Cerebellar cortex (tissue), 1 donor: ENCODE results near the gene ME3.
"Not testable (repeated sequence)": the region's sequence is repeated elsewhere in the genome, so short reads cannot be mapped to it uniquely, and the experiment has no call there.

Experiments used
- DNase-seq: peaks from one replicate; pipeline ENCODE4 v3.0.0-alpha.2; 2015; ENCODE audit warnings: low spot score

The ME3 gene

GRCh38 chr11:86620891-86621521 lies 51.4 kb downstream of the ME3 start:
- no peak for DNase-seq

GRCh38 chr11:86619428-86619827 lies 53.0 kb downstream of the ME3 start:
- not testable (repeated sequence) for DNase-seq

GRCh38 chr11:86617502-86617901 lies 54.9 kb downstream of the ME3 start:
- no peak for DNase-seq

GRCh38 chr11:86615487-86615886 lies 56.9 kb downstream of the ME3 start:
- DNase-seq = no peak

GRCh38 chr11:86610559-86611341 lies 61.7 kb downstream of the ME3 start:
- DNase-seq = no peak

- DNase-seq = peak; percentile 83
These were observed 64.1 kb downstream of the ME3 start for GRCh38 chr11:86608251-86608799.

GRCh38 chr11:86606836-86607481 lies 65.5 kb downstream of the ME3 start:
- DNase-seq = no peak

- no peak for DNase-seq
These were observed 66.1 kb downstream of the ME3 start for GRCh38 chr11:86606270-86606835.

GRCh38 chr11:86596861-86597586 lies 75.4 kb downstream of the ME3 start:
- DNase-seq = peak; percentile 34

GRCh38 chr11:86595955-86596354 lies 76.5 kb downstream of the ME3 start:
- no peak for DNase-seq

GRCh38 chr11:86595451-86595850 lies 77.0 kb downstream of the ME3 start:
- no peak for DNase-seq

- no peak for DNase-seq
These were observed 77.7 kb downstream of the ME3 start for GRCh38 chr11:86594746-86595145.

- no peak for DNase-seq
These were observed 78.6 kb downstream of the ME3 start for GRCh38 chr11:86593833-86594232.

- no peak for DNase-seq
These were observed 79.6 kb downstream of the ME3 start for GRCh38 chr11:86592659-86593451.

- no peak for DNase-seq
These were observed 80.3 kb downstream of the ME3 start for GRCh38 chr11:86592047-86592591.

- no peak for DNase-seq
These were observed 80.8 kb downstream of the ME3 start for GRCh38 chr11:86591631-86592030.

GRCh38 chr11:86589856-86590589 lies 82.4 kb downstream of the ME3 start:
- DNase-seq = no peak

GRCh38 chr11:86589204-86589603 lies 83.2 kb downstream of the ME3 start:
- no peak for DNase-seq

- DNase-seq = no peak
These were observed 83.8 kb downstream of the ME3 start for GRCh38 chr11:86588566-86589090.
